Activated B cell treated with CpG ODN at 0.5 μM for 24 hours (primary cell): ENCODE results near the gene BTC. TPM values are rescaled to one million over a fixed set of nuclear protein-coding genes. Genes with fewer than 3 reads are reported as not detected.

ENCODE experiments used
- ATAC-seq: fragments of 200-7000 bp; cut with Tn5 transposase; one replicate; pipeline ENCODE4 v1.10.0; 2021; ENCODE audit warnings: low read depth, mild to moderate bottlenecking, moderate library complexity
- CTCF ChIA-PET: fragments of 350-600 bp; sonication (Branson Sonifier 250); formaldehyde crosslinking; loops from one replicate; lab custom pipeline; 2021; ENCODE audit warnings: antibody characterized with exemption; lab: Charles Lee
- POLR2A ChIA-PET: fragments of 350-600 bp; sonication (Branson Sonifier 250); formaldehyde crosslinking; loops from one replicate; lab custom pipeline; 2021; ENCODE audit warnings: antibody characterized with exemption; lab: Charles Lee
- DNase-seq: peaks from one replicate; pipeline ENCODE4 v3.0.0; 2022
- H3K27ac Mint-ChIP-seq: one replicate; pipeline ENCODE4 v1.8.0; 2020; ENCODE audit warnings: mixed read lengths
- H3K27me3 Mint-ChIP-seq: one replicate; pipeline ENCODE4 v1.8.0; 2021; ENCODE audit warnings: mixed read lengths
- H3K36me3 Mint-ChIP-seq: one replicate; pipeline ENCODE4 v1.8.0; 2021; ENCODE audit warnings: low read depth, mixed read lengths
- H3K4me1 Mint-ChIP-seq: one replicate; pipeline ENCODE4 v1.8.0; 2021; ENCODE audit warnings: mixed read lengths
- H3K4me3 Mint-ChIP-seq: one replicate; pipeline ENCODE4 v1.8.0; 2020; ENCODE audit warnings: mild to moderate bottlenecking, mixed read lengths
- H3K9me3 Mint-ChIP-seq: one replicate; pipeline ENCODE4 v1.8.0; 2020; ENCODE audit warnings: mixed read lengths
- CTCF ChIP-seq: fragments of 200-600 bp; IDR thresholded peaks from one replicate; pipeline ENCODE4 v1.8.0; 2022; ENCODE audit warnings: antibody characterized with exemption, mild to moderate bottlenecking
- intact Hi-C: fragments of 100-400 bp; cut with micrococcal nuclease; formaldehyde crosslinking; loops from one replicate; pipeline ENCODE4 v1.15.1; 2024
- total RNA-seq: library from RNA; stranded (reverse); gene quantifications from 2 replicates; pipeline ENCODE4 v1.2.3, GENCODE V29; 2022

Gene BTC
- total RNA-seq = not detected in 2 replicates

GRCh38 chr4:74794382-74795010 lies at the start of gene BTC:
TSS of gene BTC (minus strand) at chr4:74794523. CDS start at chr4:74794325, 198 bp downstream.
- TF ChIP-seq CTCF = no peak
- peak within 1 kb of the TSS; percentile 66 for H3K4me3 Mint-ChIP-seq
- ATAC-seq (no peak), DNase-seq (no peak)
- no peaks in the 10 kb centered on the region for H3K36me3 Mint-ChIP-seq
- peaks cover 33% of the 10 kb centered on the region for H3K27me3 Mint-ChIP-seq
- H3K9me3 Mint-ChIP-seq = no peaks in the 10 kb centered on the region
- H3K4me1 Mint-ChIP-seq = peaks cover 13% of the 10 kb centered on the region
- H3K27ac Mint-ChIP-seq = no peak within 1 kb of the TSS
- POLR2A ChIA-PET = no interaction called here
- CTCF ChIA-PET = no interaction called here
- intact Hi-C loops = no loop called here

- DNase-seq (no peak), ATAC-seq (no peak)
- H3K4me1 Mint-ChIP-seq = no peaks in the 10 kb centered on the region
- H3K36me3 Mint-ChIP-seq = no peaks in the 10 kb centered on the region
- no peak for TF ChIP-seq CTCF
- H3K4me3 Mint-ChIP-seq = no peak overlapping the region
- H3K9me3 Mint-ChIP-seq = no peaks in the 10 kb centered on the region
- intact Hi-C loops = no loop called here
- H3K27ac Mint-ChIP-seq = no peak overlapping the region
- ChIA-PET CTCF (no interaction called here), POLR2A (no interaction called here)
- peaks cover 10% of the 10 kb centered on the region for H3K27me3 Mint-ChIP-seq
These were observed 46.7 kb upstream of the BTC start for GRCh38 chr4:74840936-74841509.

- ATAC-seq (no peak), DNase-seq (no peak)
- H3K27ac Mint-ChIP-seq = no peak overlapping the region
- ChIA-PET CTCF (no interaction called here), POLR2A (no interaction called here)
- no peaks in the 10 kb centered on the region for H3K9me3 Mint-ChIP-seq
- intact Hi-C loops = no loop called here
- no peak for TF ChIP-seq CTCF
- no peaks in the 10 kb centered on the region for H3K36me3 Mint-ChIP-seq
- H3K4me3 Mint-ChIP-seq = no peak overlapping the region
- H3K27me3 Mint-ChIP-seq = peaks cover 16% of the 10 kb centered on the region
- H3K4me1 Mint-ChIP-seq = no peaks in the 10 kb centered on the region
These were observed 44.5 kb upstream of the BTC start for GRCh38 chr4:74838746-74839370.

GRCh38 chr4:74830928-74831327 lies 36.6 kb upstream of the BTC start:
- ChIA-PET CTCF (interaction anchor here (0.8 kb wide), 1 partner anchor 45 kb away, joined by 3 read pairs; no protein-coding TSS in a partner anchor), POLR2A (no interaction called here)
- ATAC-seq = no peak
- H3K27me3 Mint-ChIP-seq = peaks cover 9% of the 10 kb centered on the region
- no peaks in the 10 kb centered on the region for H3K36me3 Mint-ChIP-seq
- no peaks in the 10 kb centered on the region for H3K4me1 Mint-ChIP-seq
- no peak overlapping the region for H3K4me3 Mint-ChIP-seq
- intact Hi-C loops = no loop called here
- no peak overlapping the region for H3K27ac Mint-ChIP-seq
- H3K9me3 Mint-ChIP-seq = peaks cover 8% of the 10 kb centered on the region
- no peak for DNase-seq
- no peak for TF ChIP-seq CTCF

- Mint-ChIP-seq H3K4me1 (no peaks in the 10 kb centered on the region), H3K27ac (no peak overlapping the region), H3K27me3 (peaks cover 6% of the 10 kb centered on the region), H3K36me3 (no peaks in the 10 kb centered on the region), H3K9me3 (no peaks in the 10 kb centered on the region), H3K4me3 (no peak overlapping the region)
- no peak for TF ChIP-seq CTCF
- DNase-seq (no peak), ATAC-seq (no peak)
- ChIA-PET POLR2A (no interaction called here), CTCF (no interaction called here)
- intact Hi-C loops = no loop called here
These were observed 28.9 kb upstream of the BTC start for GRCh38 chr4:74823194-74823593.
